OCI-M2 (cell line): Measurements from ENCODE around the gene HLF.

ENCODE experiments used
- DNase-seq: peaks from one replicate; lab custom pipeline; 2025; ENCODE audit not compliant: unreplicated experiment; lab: John Stamatoyannopoulos, UW

The HLF gene

DNA sequence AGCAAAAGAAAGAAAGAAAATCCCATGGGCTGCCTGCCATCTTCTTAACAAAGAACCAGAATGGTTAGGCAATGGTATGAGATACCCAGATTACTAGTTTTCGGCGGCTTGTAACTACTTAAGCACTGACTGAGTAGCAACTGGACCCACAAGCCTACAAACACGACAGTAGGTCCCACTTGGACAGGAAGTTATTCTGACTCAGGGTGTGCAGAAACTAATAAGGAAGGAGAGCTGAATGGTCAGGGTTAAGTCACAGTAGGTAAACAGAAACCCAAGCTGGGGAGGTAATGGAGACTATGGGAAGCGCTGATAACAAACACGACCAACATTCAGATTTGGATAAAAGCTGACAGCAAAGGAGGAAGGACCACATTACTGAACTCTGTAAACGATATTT lies 10.4 kb upstream of the HLF start:
- DNase-seq = no peak

DNA sequence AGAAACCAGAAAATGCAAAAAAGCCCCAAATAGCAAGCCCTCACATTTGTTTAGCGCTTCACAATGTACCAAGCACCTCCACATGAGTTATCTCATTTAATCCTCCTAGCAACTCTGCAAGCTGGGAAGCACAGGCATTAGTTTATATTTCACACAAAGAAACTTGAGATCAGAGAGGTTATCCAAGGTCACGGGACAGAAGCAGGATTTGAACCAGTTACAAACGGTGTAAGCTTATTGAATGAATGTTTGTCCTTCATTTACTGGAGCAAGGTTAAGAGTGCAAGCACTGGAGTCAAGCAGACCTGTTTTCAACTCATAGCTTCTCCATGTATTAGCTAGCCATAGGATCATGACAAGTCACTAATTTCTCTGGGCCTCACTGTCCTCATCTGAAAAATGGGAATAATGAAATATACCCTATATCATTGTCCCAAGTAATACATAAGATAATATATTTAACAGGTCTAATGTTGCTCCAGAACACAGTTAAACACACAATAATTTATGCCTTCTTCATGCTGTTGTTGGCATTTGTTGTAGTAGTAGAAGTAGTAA lies 6.1 kb upstream of the HLF start:
- no peak for DNase-seq

DNA sequence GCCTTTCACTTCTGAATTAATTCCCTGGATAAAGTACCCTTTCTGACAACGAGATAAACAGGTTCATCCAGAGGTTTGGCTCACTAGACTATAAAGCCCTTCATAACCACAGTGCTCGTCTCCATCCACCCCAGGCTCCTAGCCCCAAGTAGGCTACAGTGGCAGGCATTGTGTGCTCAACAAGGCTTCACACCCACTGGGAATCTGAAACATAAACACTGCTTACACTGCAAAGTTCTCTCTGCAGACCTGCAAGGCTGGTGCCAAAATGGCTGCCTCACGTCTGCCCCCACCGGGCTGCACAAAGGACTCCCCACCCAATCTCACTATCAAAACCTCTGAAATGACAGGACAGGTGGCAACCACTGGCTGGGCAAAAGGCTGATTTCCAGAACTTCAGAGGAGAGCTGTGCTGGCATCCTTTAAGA lies 5.1 kb upstream of the HLF start:
- DNase-seq = no peak

DNA sequence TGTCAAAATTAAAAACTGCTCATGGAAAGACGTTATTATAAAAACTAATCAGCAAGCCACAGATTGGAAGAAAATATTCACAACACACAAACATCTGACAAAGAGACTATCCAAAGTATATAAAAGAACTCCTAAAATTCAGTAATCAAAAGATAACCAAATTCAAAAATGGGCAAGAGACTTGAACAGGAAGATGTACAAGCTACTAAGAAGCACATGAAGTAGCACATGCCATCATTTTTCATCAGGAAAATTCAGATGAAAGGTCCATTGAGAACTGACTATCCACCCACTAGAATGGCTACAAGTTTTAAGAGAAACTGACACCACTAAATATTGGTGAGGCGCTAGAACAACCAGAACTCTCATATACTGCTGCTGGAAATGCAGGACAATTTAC lies 3.4 kb upstream of the HLF start:
- no peak for DNase-seq

- DNase-seq = no peak
Observed at GRCh38 chr17:55263569-55264277, 1.0 kb upstream of the HLF start.

DNA sequence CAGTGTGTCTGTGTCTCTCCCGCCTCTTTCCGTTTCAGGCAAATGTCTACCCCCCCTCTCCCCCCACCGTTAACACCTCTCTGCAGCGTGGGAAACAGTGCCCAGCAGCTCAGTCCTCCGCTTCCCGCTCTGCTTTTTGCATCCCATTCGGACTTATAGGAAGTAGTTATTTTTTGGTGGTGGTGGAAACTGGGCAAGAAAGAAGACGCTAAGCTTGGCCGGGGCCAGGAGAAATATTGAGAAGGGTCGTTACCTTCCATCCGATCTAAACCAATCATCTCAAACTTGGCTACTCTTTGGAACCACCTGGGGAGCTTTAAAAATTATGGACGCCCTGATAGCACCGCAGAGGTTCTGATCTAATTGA lies 499 bp upstream of the HLF start:
- DNase-seq = no peak

DNA sequence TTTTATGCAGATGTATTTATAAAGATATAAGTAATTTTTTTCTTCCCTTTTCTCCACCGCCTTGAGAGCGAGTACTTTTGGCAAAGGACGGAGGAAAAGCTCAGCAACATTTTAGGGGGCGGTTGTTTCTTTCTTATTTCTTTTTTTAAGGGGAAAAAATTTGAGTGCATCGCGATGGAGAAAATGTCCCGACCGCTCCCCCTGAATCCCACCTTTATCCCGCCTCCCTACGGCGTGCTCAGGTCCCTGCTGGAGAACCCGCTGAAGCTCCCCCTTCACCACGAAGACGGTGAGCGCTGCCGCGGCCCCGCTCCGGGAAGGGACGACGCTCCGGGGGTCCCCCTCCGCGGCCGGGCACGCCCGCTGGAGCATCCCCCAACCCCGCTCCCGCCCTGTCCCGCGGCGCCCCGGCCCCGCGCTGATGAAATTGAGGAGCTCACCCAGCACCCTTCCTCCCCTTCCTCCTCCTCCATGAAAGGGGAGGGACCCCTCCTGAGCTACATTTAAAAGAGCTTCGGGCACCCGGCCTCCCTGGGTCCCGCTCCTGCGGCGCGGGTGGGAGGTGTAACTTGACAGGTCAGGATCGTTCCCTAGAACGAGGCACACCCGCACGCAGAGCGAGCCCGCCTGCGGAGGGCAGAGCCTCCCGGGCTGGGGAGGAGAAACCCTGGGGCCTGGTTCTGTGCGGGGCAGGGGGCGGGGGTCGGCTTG lies 706 bp downstream of the HLF start:
- no peak for DNase-seq

DNA sequence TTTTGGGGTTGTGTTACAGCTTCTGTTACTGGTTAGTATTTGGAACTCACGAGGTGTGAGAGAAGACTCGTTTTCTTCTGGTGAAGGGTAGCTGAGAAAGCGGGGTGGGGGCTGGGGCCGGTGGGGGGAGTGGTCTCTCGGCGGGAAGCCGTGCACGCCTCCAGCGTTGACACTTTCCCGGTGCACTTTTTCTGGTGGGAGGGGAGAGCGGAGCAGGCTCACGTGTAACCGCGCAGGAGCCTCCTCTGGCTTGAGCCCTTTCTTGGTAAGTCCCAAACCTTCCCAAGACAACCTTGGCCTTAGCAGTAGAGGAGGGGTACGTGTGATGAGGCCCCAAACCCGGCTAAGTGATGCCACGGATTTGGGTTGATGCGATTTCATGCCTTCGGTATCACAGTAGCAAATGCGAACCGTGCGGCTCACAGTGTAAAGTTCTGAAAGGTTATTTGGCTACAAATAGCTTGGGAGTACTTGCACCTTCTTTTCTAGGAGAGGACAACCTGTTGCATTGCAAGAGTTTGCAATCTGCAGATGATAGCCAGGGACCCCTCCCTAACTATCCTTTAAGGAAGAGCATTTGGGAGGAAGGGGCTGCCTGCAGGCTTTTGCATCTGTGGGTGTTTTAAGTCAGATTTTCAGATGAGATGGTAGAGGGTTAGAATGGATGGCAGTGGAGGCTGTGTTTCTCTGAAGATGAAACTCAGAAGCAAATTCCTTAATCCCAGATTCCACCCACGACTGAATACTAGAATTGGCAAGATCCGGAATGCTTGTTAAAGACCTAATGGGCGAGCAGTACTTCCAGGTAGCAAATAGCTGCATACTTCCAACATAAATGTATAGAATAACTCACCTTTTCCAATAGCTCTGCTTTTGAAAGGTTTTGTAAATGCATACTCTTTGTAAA lies 1.5 kb downstream of the HLF start:
- no peak for DNase-seq

GRCh38 chr17:55266958-55267688 lies 2.4 kb downstream of the HLF start:
- no peak for DNase-seq

- DNase-seq = no peak
Observed at GRCh38 chr17:55267777-55268648, 3.3 kb downstream of the HLF start.

DNA sequence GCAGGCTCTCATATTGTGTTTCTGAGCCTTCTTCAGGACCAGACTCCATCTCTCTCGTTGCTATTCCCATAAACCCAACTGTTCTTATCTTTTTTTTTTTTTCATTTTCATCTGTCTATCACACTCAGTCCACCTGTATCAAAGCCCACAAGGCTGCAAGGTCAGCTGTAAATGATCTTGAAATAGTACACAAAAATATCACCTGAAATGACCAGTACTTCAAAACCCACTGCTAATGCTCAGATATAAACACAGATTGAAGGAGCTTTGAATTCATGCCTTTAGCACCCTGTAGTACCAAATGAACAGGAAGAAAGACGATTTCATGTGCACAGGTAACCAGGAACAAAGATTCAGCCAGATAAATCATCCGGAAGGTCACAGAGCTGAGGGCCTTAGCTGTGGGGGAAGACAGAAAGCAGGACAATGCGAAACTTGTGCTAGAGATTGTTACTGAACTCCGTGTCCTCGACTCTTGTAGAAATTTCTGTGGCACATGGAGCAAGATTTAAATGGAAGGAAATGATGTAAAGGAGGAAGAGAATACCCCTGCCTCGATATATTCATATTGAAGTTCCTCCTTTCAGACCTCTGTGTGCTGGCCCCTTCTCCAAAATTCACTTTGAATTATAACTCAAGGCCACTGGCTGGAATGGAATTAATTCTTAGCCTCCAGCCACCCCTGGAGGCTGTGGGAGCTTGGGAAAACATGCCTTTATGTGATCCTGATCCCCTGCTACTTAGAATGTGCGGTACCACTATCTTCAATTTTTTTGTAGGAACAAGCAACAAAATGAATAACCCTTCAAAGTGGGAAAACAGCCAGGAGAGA lies 4.1 kb downstream of the HLF start:
- no peak for DNase-seq

DNA sequence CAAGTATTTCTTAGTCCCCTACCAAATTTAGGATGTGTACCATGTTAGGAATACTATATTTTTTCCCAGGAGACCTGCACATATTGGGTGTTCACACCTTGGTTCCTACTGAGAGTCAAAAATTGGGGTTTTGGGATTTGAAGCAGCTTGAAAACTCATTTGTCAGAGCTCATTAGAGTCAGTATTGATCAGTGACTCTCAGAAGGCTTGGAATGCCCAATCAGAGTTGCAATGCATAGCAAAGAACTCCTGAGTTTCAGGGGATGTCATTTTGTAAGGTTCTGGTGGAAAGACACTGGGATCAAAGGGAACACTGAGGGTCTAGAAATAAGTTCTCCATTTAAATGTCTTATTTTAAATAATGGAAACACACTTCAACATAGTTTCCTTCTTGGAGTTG lies 5.1 kb downstream of the HLF start:
- no peak for DNase-seq

GRCh38 chr17:55271223-55271571 lies 6.4 kb downstream of the HLF start:
- no peak for DNase-seq

DNA sequence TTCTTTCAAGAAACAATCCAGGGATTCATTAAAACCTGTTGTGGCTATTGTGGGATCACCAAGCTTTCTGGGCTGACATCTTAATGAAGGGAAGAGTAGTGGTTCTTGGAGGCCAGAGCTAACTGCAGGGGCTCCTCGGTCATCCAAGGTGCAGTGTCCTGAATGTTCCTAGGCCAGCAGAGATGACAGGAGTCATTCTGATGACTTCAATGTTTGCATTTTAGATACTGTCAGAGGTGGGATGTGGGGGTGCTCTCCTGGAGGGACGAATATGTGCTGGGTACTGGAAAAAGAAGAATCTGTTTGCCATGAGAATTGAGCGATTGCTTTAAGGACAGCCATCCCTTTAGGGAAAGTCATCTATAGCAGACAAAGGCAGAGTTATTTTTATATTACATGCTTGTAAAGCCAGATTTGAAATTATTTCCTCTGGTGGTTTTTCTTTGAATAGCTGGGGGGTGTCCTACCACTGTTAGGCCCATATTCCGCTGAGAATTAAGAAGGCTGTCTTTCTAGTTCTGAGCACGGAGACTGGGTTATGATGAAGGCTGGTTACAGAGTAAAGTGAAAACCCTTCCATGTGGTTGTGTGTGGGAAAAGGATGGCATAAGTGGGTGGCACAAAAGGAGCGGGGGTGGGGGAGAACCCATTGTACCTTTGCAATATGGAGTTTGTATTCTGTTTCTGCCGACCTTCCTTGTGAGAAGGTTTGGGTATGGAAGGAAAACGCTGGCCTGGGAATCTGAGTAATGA lies 7.4 kb downstream of the HLF start:
- DNase-seq = no peak

GRCh38 chr17:55272711-55273578 lies 8.2 kb downstream of the HLF start:
- DNase-seq = no peak

DNA sequence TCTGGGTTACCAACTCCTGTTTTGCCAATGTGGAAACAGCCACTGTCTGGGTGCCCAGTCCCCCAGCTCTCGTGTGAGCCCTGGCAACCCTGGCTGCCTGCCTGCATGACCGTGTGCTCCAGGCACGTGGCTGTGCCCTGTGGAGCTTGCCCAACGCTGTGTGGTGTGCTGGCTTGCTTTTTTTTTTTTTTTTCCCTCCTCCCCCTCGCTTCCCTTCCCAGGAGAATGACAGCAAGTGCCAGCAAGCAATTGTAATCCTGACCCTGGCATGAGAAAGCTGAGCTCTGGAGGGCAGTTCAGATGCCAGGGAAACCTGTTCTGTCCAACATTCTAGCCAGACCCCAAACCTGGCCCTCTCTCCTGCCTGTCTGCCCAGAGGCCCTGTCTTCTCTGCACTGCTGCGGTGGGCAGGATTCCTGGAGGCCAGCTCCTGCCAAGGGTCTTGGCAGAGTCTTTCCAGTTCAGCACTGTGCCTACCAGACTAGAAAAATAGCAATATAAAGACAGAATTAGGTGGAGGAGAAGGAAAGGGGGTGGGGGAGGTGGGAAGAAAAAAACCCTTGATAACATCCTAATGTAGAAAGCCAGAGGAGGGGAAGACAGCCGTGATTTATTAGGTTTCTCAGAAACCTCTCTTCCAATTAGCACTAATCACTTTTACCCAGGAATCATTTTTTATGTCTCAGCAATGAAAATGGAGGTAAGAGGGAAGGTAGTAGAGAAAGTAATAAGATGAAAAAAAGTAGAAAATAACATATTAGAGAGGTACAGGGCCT lies 9.0 kb downstream of the HLF start:
- DNase-seq = no peak
